Breast epithelium (tissue), 3 donors: ENCODE data around the gene BCAT1.

ENCODE experiments used
- POLR2A ChIP-seq: fragments of 450-650 bp; IDR thresholded peaks from one replicate; pipeline ENCODE4 v1.6.1; 2016; ENCODE audit warnings: antibody characterized with exemption, mild to moderate bottlenecking, moderate library complexity
- TF ChIP-seq, protein P1 (sequence below), 3 donors: fragments of 450-650 bp; IDR thresholded peaks; one replicate each; pipeline ENCODE4 v1.5.1; 2016 to 2017; ENCODE audit warnings: antibody characterized with exemption in 3 of 3, mild to moderate bottlenecking in 3 of 3, moderate library complexity in 3 of 3

GRCh38 chr12:24938341-24938740, 10.6 kb downstream of the BCAT1 start:
- TF ChIP-seq, protein P1, sequence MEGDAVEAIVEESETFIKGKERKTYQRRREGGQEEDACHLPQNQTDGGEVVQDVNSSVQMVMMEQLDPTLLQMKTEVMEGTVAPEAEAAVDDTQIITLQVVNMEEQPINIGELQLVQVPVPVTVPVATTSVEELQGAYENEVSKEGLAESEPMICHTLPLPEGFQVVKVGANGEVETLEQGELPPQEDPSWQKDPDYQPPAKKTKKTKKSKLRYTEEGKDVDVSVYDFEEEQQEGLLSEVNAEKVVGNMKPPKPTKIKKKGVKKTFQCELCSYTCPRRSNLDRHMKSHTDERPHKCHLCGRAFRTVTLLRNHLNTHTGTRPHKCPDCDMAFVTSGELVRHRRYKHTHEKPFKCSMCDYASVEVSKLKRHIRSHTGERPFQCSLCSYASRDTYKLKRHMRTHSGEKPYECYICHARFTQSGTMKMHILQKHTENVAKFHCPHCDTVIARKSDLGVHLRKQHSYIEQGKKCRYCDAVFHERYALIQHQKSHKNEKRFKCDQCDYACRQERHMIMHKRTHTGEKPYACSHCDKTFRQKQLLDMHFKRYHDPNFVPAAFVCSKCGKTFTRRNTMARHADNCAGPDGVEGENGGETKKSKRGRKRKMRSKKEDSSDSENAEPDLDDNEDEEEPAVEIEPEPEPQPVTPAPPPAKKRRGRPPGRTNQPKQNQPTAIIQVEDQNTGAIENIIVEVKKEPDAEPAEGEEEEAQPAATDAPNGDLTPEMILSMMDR (IDR thresholded peaks at IDR 0.05): no peak
- TF ChIP-seq POLR2A: no peak
